HepG2 (cell line): Measurements from ENCODE around the gene PSEN2. TPM values are rescaled to one million over a fixed set of nuclear protein-coding genes. Genes with fewer than 3 reads are reported as not detected.

Experiments
- ARHGAP35 ChIP-seq: sonication (generic); formaldehyde crosslinking; IDR thresholded peaks from 2 replicates; pipeline ENCODE4 v1.9.0; 2022; ENCODE audit warnings: mild to moderate bottlenecking, inconsistent platforms, moderate library complexity, missing genetic modification reagents, borderline replicate concordance
- CENPX ChIP-seq: sonication (generic); formaldehyde crosslinking; IDR thresholded peaks from 2 replicates; pipeline ENCODE4 v1.9.0; 2021; ENCODE audit warnings: mild to moderate bottlenecking, missing genetic modification reagents, moderate library complexity
- DR1 ChIP-seq: sonication (generic); formaldehyde crosslinking; IDR thresholded peaks from 2 replicates; pipeline ENCODE4 v1.8.0; 2021; ENCODE audit warnings: mild to moderate bottlenecking, missing genetic modification reagents, inconsistent platforms
- EP300 ChIP-seq, 3 experiments: sonication (generic) in 1 of 3; formaldehyde crosslinking in 1 of 3; IDR thresholded peaks; 2 replicates each; pipeline versions ENCODE4 v1.5.1 to v1.6.1; 2011 to 2020; ENCODE audit warnings: low read depth in 2 of 3, low read length in 2 of 3, borderline replicate concordance in 1 of 3, improper control_type of control experiment in 1 of 3, mild to moderate bottlenecking in 1 of 3, missing genetic modification reagents in 1 of 3, moderate library complexity in 1 of 3
- FOXA1 ChIP-seq, 2 experiments: fragments of 450-650 bp in 1 of 2; sonication (generic) in 1 of 2; formaldehyde crosslinking in 1 of 2; IDR thresholded peaks; 2 replicates each; pipeline versions ENCODE4 v1.4.0 to v1.6.1; 2016 to 2020; ENCODE audit warnings: missing genetic modification reagents in 1 of 2
- GLI4 ChIP-seq: sonication (generic); formaldehyde crosslinking; IDR thresholded peaks from 2 replicates; pipeline ENCODE4 v1.5.1; 2020; ENCODE audit warnings: missing genetic modification reagents, mild to moderate bottlenecking, moderate library complexity, borderline replicate concordance
- HOXA7 ChIP-seq: sonication (generic); formaldehyde crosslinking; IDR thresholded peaks from 2 replicates; pipeline ENCODE4 v1.8.1; 2022; ENCODE audit warnings: mild to moderate bottlenecking, missing genetic modification reagents, moderate library complexity
- ISL2 ChIP-seq: sonication (generic); formaldehyde crosslinking; IDR thresholded peaks from 2 replicates; pipeline ENCODE4 v1.5.0; 2020; ENCODE audit warnings: missing genetic modification reagents
- JDP2 ChIP-seq: sonication (generic); formaldehyde crosslinking; IDR thresholded peaks from 2 replicates; pipeline ENCODE4 v1.8.1; 2022; ENCODE audit warnings: missing genetic modification reagents, borderline replicate concordance
- KLF9 ChIP-seq: IDR thresholded peaks from 2 replicates; pipeline ENCODE4 v1.6.1; 2016; ENCODE audit warnings: low read depth
- MTA1 ChIP-seq: sonication (generic); formaldehyde crosslinking; IDR thresholded peaks from 2 replicates; pipeline ENCODE4 v1.4.0; 2020; ENCODE audit warnings: missing genetic modification reagents, mild to moderate bottlenecking, borderline replicate concordance
- MXD4 ChIP-seq: IDR thresholded peaks from 2 replicates; pipeline ENCODE4 v1.6.1; 2016; ENCODE audit warnings: mild to moderate bottlenecking, missing biosample characterization, missing genetic modification reagents
- NFKBIZ ChIP-seq: IDR thresholded peaks from 2 replicates; pipeline ENCODE4 v1.6.1; 2018; ENCODE audit warnings: missing genetic modification reagents, missing compliant biosample characterization
- PHF20 ChIP-seq: sonication (generic); formaldehyde crosslinking; IDR thresholded peaks from 2 replicates; pipeline ENCODE4 v1.5.0; 2020; ENCODE audit warnings: mild to moderate bottlenecking, missing genetic modification reagents
- PHF21A ChIP-seq: sonication (generic); formaldehyde crosslinking; IDR thresholded peaks from 2 replicates; pipeline ENCODE4 v1.5.0; 2020; ENCODE audit warnings: mild to moderate bottlenecking, missing genetic modification reagents
- SAP130 ChIP-seq: IDR thresholded peaks from 2 replicates; pipeline ENCODE4 v1.6.1; 2016; ENCODE audit warnings: low read depth
- SIN3B ChIP-seq: fragments of 150-350 bp; IDR thresholded peaks from 2 replicates; pipeline ENCODE4 v1.6.1; 2014; ENCODE audit warnings: low read length
- SMYD3 ChIP-seq: sonication (generic); formaldehyde crosslinking; IDR thresholded peaks from 2 replicates; pipeline ENCODE4 v1.8.1; 2023; ENCODE audit warnings: mild to moderate bottlenecking, missing genetic modification reagents
- TP53 ChIP-seq: sonication (generic); formaldehyde crosslinking; conservative IDR thresholded peaks from 2 replicates; pipeline ENCODE4 v1.4.0; 2020; ENCODE audit warnings: missing genetic modification reagents
- ZFP37 ChIP-seq: sonication (generic); formaldehyde crosslinking; IDR thresholded peaks from 2 replicates; pipeline ENCODE4 v1.4.0; 2020; ENCODE audit warnings: missing genetic modification reagents, borderline replicate concordance
- ZMYM4 ChIP-seq: sonication (generic); formaldehyde crosslinking; IDR thresholded peaks from 2 replicates; pipeline ENCODE4 v1.8.1; 2023; ENCODE audit warnings: mild to moderate bottlenecking, missing genetic modification reagents
- ZNF335 ChIP-seq: sonication (generic); formaldehyde crosslinking; IDR thresholded peaks from 2 replicates; pipeline ENCODE4 v1.4.0; 2020; ENCODE audit warnings: missing genetic modification reagents
- ZNF546 ChIP-seq: sonication (generic); formaldehyde crosslinking; conservative IDR thresholded peaks from 2 replicates; pipeline ENCODE4 v1.8.1; 2023; ENCODE audit warnings: mild to moderate bottlenecking, missing genetic modification reagents
- ZNF557 ChIP-seq: sonication (generic); formaldehyde crosslinking; IDR thresholded peaks from 2 replicates; pipeline ENCODE4 v1.4.0; 2020; ENCODE audit warnings: missing genetic modification reagents
- polyA plus RNA-seq, 8 experiments: library from polyadenylated mRNA; depleted of rRNA in 3 of 8; stranded (reverse) in 7 of 8; unstranded in 1 of 8; fragments of >200 nt; fragmentation: Illumina TruSeq in 4 of 8; extraction: Trizol in 4 of 8; gene quantifications; 2 replicates each; pipeline versions ENCODE4 v1.2.1 to v1.2.3, GENCODE V29; 2011 to 2016; ENCODE audit warnings: low read depth in 4 of 8, missing spikeins in 1 of 8, mixed read lengths in 1 of 8; ENCODE audit not compliant: insufficient read depth in 1 of 8
- total RNA-seq, 5 experiments: library from RNA; depleted of rRNA; stranded (reverse); fragments of >200 nt; fragmentation: Illumina TruSeq; extraction: Trizol; gene quantifications; 2 replicates each; pipeline ENCODE4 v1.2.3, GENCODE V29; 2016; ENCODE audit warnings: low read depth in 1 of 5
- TF ChIP-seq, protein P1 (sequence below), 2 experiments: sonication (generic) in 1 of 2; formaldehyde crosslinking in 1 of 2; IDR thresholded peaks; 2 replicates each; pipeline versions ENCODE4 v1.4.0 to v1.6.1; 2018 to 2020; ENCODE audit warnings: missing genetic modification reagents in 2 of 2, borderline replicate concordance in 1 of 2, low read depth in 1 of 2, mild to moderate bottlenecking in 1 of 2, missing biosample characterization in 1 of 2

PSEN2 gene
- total and polyA plus RNA-seq, 2 of the 13 experiments (the other 11 are each of a cell fraction or from before 2014, with no cell fraction given), result 5.9 to 13.1 TPM

- TF ChIP-seq PHF21A (CRISPR knock-in tag) (peak; percentile 74; the same call in 1 of the 2 replicates), GLI4 (CRISPR knock-in tag) (peak; percentile 28; the same call in 1 of the 2 replicates), KLF9 (0 out of 2 replicates have a peak, but pooled peaks have one; percentile 18), ZNF546 (CRISPR knock-in tag) (peak; percentile 34), TP53 (CRISPR knock-in tag) (no peak), FOXA1 (IDR thresholded peaks at IDR 0.05) (no peak), FOXA1 (CRISPR knock-in tag; IDR thresholded peaks at IDR 0.05) (no peak), SMYD3 (CRISPR knock-in tag) (no peak), NFKBIZ (peak; percentile 54; the same call in 1 of the 2 replicates), ISL2 (peak; percentile 62), PHF20 (CRISPR knock-in tag) (peak; percentile 71), JDP2 (no peak), EP300 (IDR thresholded peaks at IDR 0.05; ENCODE audit: low read depth in 2 of 2, low read length in 2 of 2) (0 out of 4 replicates have a peak, but pooled peaks of 1 of the 2 experiments have one; percentile 7), EP300 (CRISPR knock-in tag; IDR thresholded peaks at IDR 0.05; ENCODE audit: borderline replicate concordance) (no peak), ARHGAP35 (CRISPR knock-in tag) (no peak), CENPX (CRISPR knock-in tag) (no peak), HOXA7 (no peak), ZNF557 (CRISPR knock-in tag) (no peak; the same call in 1 of the 2 replicates), DR1 (CRISPR knock-in tag) (peak; percentile 86), ZFP37 (CRISPR knock-in tag) (0 out of 2 replicates have a peak, but pooled peaks have one; percentile 18), MXD4 (CRISPR knock-in tag) (no peak; the same call in 1 of the 2 replicates), SIN3B (no peak), ZNF335 (CRISPR knock-in tag) (no peak), MTA1 (peak; percentile 84; the same call in 1 of the 2 replicates), ZMYM4 (CRISPR knock-in tag) (peak; percentile 87), SAP130 (CRISPR knock-in tag) (peak; percentile 12; the same call in 1 of the 2 replicates)
- TF ChIP-seq, protein P1, sequence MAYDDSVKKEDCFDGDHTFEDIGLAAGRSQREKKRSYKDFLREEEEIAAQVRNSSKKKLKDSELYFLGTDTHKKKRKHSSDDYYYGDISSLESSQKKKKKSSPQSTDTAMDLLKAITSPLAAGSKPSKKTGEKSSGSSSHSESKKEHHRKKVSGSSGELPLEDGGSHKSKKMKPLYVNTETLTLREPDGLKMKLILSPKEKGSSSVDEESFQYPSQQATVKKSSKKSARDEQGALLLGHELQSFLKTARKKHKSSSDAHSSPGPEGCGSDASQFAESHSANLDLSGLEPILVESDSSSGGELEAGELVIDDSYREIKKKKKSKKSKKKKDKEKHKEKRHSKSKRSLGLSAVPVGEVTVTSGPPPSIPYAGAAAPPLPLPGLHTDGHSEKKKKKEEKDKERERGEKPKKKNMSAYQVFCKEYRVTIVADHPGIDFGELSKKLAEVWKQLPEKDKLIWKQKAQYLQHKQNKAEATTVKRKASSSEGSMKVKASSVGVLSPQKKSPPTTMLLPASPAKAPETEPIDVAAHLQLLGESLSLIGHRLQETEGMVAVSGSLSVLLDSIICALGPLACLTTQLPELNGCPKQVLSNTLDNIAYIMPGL (CRISPR knock-in tag; IDR thresholded peaks at IDR 0.05; ENCODE audit: borderline replicate concordance in 1 of 2, low read depth in 1 of 2), result peak; percentile 58 to 77; a peak in 2 of 4 replicates
These were observed 69.1 kb downstream of the PSEN2 start (continued) for GRCh38 chr1:226939438-226940028.
